Adrenal gland (tissue), 12 donors: Measurements from ENCODE around the gene SNRNP200. TPM values are rescaled to one million over a fixed set of nuclear protein-coding genes. Genes with fewer than 3 reads are reported as not detected.
A peak's percentile ranks its signal among the peaks of the same experiment; 100 is the strongest.

Experiments used
- DNase-seq, 7 donors: peaks; one replicate each; pipeline ENCODE4 v3.0.0-alpha.2; 2019 to 2020
- H3K27ac ChIP-seq, 5 donors: fragments of 200-600 bp; sonication (generic) in 4 of 5; 1 replicate in 3 of 5; 2 replicates in 2 of 5; pipeline versions ENCODE4 v1.5.1 to v1.8.0; 2016 to 2020; ENCODE audit warnings: mild to moderate bottlenecking in 1 of 5
- H3K27me3 ChIP-seq: fragments of 200-600 bp; 2 replicates; pipeline ENCODE4 v1.8.0; 2021
- H3K36me3 ChIP-seq, 2 donors: fragments of 200-600 bp; replicated peaks in 1 of 2; 1 replicate in 1 of 2; 2 replicates in 1 of 2; pipeline versions ENCODE4 v1.5.1 to v1.8.0; 2018 to 2022
- H3K4me1 ChIP-seq, 2 donors: fragments of 200-600 bp; replicated peaks in 1 of 2; 1 replicate in 1 of 2; 2 replicates in 1 of 2; pipeline versions ENCODE4 v1.5.1 to v1.8.0; 2018 to 2021
- H3K4me3 ChIP-seq, 4 donors: fragments of 200-600 bp; sonication (generic) in 3 of 4; one replicate each; pipeline ENCODE4 v1.5.1; 2016 to 2018
- H3K9me3 ChIP-seq, 3 donors: fragments of 200-600 bp; sonication (generic) in 1 of 3; replicated peaks in 1 of 3; 1 replicate in 2 of 3; 2 replicates in 1 of 3; pipeline versions ENCODE4 v1.5.1 to v1.8.0; 2016 to 2021
- CTCF ChIP-seq, 6 experiments: fragments of 450-650 bp in 4 of 6; fragments of 200-600 bp in 2 of 6; sonication (generic) in 1 of 6; IDR thresholded peaks; 1 replicate in 5 of 6; 2 replicates in 1 of 6; pipeline versions ENCODE4 v1.5.1 to v1.8.0; 2016 to 2021; ENCODE audit warnings: antibody characterized with exemption in 6 of 6, mild to moderate bottlenecking in 2 of 6, moderate library complexity in 1 of 6
- POLR2A ChIP-seq, 2 donors: fragments of 450-650 bp; IDR thresholded peaks; one replicate each; pipeline ENCODE4 v1.6.1; 2017; ENCODE audit warnings: antibody characterized with exemption in 2 of 2, mild to moderate bottlenecking in 2 of 2, moderate library complexity in 1 of 2
- WGBS, 4 donors: extraction: QIAGEN DNeasy Blood & Tissue Kit in 2 of 4; methylation state at CpG; one replicate each; pipeline versions ENCODE4 v1.1.5 to v1.1.7; 2013 to 2017; 5-methylcytosine and 5-hydroxymethylcytosine counted together
- intact Hi-C, 2 donors: fragments of 100-400 bp; cut with DNase I; formaldehyde crosslinking; loops; one replicate each; pipeline versions ENCODE4 v1.14.1 to v1.15.0; 2022 to 2023
- polyA plus RNA-seq, 3 donors: library from polyadenylated mRNA; stranded (reverse); fragments of 200-250 nt in 2 of 3; fragments of 350-450 nt in 1 of 3; fragmentation: Illumina TruSeq in 1 of 3; extraction: RNeasy Lipid Tissue Mini Kit (QIAGEN cat#74804) in 1 of 3; gene quantifications; one replicate each; pipeline ENCODE4 v1.2.3, GENCODE V29; 2013 to 2014
- total RNA-seq, 9 donors: library from RNA; depleted of rRNA in 4 of 9; stranded (reverse); fragments of >200 nt in 4 of 9; fragments of 120-200 nt in 1 of 9; fragmentation: NEBNext Ultra II Directional in 1 of 9; extraction: Animal tissue kit (Norgen Biotek cat#: 25700) in 1 of 9; gene quantifications; one replicate each; pipeline versions ENCODE4 v1.1.0 to v1.2.4, GENCODE V29; 2013 to 2023
- donor health status: healthy with polysubstance abuse.
- donor health status: Bipolar disorder and iron deficiency.
- donor health status: DM: yes; HTN: yes; CAD: no.
- donor health status: DM: no; HTN: no; CAD: no.
- donor health status: DM: no; HTN: no; CAD: no.
- donor health status: DM: yes; HTN: yes; CAD: no.

Gene SNRNP200
- total and polyA plus RNA-seq, 12 donors = 50.4 to 117 (median 96.1) TPM

- H3K27me3 ChIP-seq = no peaks in the 10 kb centered on the region
- WGBS, 4 donors = 59 to 74% (median 69%) methylated on average over 7 to 9 of the region's 9 CpGs
- no peaks in the 10 kb centered on the region for H3K9me3 ChIP-seq
- peak in 6 of 7 donors; percentile 45 to 81 (median 56) for DNase-seq
- TF ChIP-seq CTCF (IDR thresholded peaks at IDR 0.05) (no peak), POLR2A (IDR thresholded peaks at IDR 0.05) (no peak)
- H3K27ac ChIP-seq = peak overlapping the region in 2 of 5 donors; percentile 64 to 77
- H3K36me3 ChIP-seq = no peaks in the 10 kb centered on the region
- intact Hi-C loops = no loop called here
- H3K4me1 ChIP-seq = peaks cover 0 to 7% of the 10 kb centered on the region in 2 donors
- H3K4me3 ChIP-seq = no peak overlapping the region
Measured at GRCh38 chr2:96353032-96353561, 47.8 kb upstream of the SNRNP200 start.

- no peak for DNase-seq
- Histone ChIP-seq H3K27ac (no peak overlapping the region), H3K4me3 (no peak overlapping the region), H3K36me3 (no peaks in the 10 kb centered on the region), H3K9me3 (no peaks in the 10 kb centered on the region), H3K4me1 (peaks cover 0 to 1% of the 10 kb centered on the region in 2 donors), H3K27me3 (no peaks in the 10 kb centered on the region)
- intact Hi-C loops = no loop called here
- TF ChIP-seq POLR2A (IDR thresholded peaks at IDR 0.05) (no peak), CTCF (IDR thresholded peaks at IDR 0.05) (no peak)
- 81 to 96% (median 95%) methylated on average over 1 of the region's 1 CpG for WGBS, 4 donors
Measured at GRCh38 chr2:96347395-96347794, 42.0 kb upstream of the SNRNP200 start.

GRCh38 chr2:96345868-96346462, 40.6 kb upstream of the SNRNP200 start:
- Histone ChIP-seq H3K4me1 (peaks cover 0 to 9% of the 10 kb centered on the region in 2 donors), H3K36me3 (no peaks in the 10 kb centered on the region), H3K27me3 (no peaks in the 10 kb centered on the region), H3K4me3 (no peak overlapping the region), H3K27ac (no peak overlapping the region), H3K9me3 (no peaks in the 10 kb centered on the region)
- TF ChIP-seq POLR2A (IDR thresholded peaks at IDR 0.05) (no peak), CTCF (IDR thresholded peaks at IDR 0.05) (no peak)
- no peak for DNase-seq
- intact Hi-C loops = no loop called here
- 89 to 94% (median 93%) methylated on average over 6 of the region's 6 CpGs for WGBS, 4 donors

GRCh38 chr2:96345438-96345837, 40.1 kb upstream of the SNRNP200 start:
- Histone ChIP-seq H3K4me1 (peaks cover 0 to 9% of the 10 kb centered on the region in 2 donors), H3K9me3 (no peaks in the 10 kb centered on the region), H3K27me3 (no peaks in the 10 kb centered on the region), H3K27ac (no peak overlapping the region), H3K36me3 (no peaks in the 10 kb centered on the region), H3K4me3 (no peak overlapping the region)
- TF ChIP-seq CTCF (IDR thresholded peaks at IDR 0.05) (no peak), POLR2A (IDR thresholded peaks at IDR 0.05) (no peak)
- intact Hi-C loops = no loop called here
- WGBS, 4 donors = 88 to 90% (median 90%) methylated on average over 4 of the region's 4 CpGs
- no peak for DNase-seq
